NCI-H2196 treated with DMSO at 0.1 percent for 48 hours (cell line): ENCODE measurements around the gene GAP43.
A peak's percentile ranks its signal among the peaks of the same experiment; 100 is the strongest.

ENCODE experiments used
- DNase-seq: peaks from one replicate; lab custom pipeline; 2025; ENCODE audit not compliant: unreplicated experiment; lab: John Stamatoyannopoulos, UW

GAP43 gene

GRCh38 chr3:115623044-115623868, at the start of gene GAP43:
TSS of gene GAP43 (plus strand) at chr3:115623510. CDS start at chr3:115623690, 180 bp downstream.
- DNase-seq = no peak

GRCh38 chr3:115576325-115576875, 46.9 kb upstream of the GAP43 start:
- no peak for DNase-seq

GRCh38 chr3:115577000-115577399, 46.3 kb upstream of the GAP43 start:
- DNase-seq = no peak

GRCh38 chr3:115578331-115578730, 45.0 kb upstream of the GAP43 start:
- no peak for DNase-seq

- no peak for DNase-seq
Measured at GRCh38 chr3:115580566-115580965, 42.7 kb upstream of the GAP43 start.

- no peak for DNase-seq
Measured at GRCh38 chr3:115581362-115582135, 41.8 kb upstream of the GAP43 start.

- DNase-seq = no peak
Measured at GRCh38 chr3:115588201-115589115, 34.9 kb upstream of the GAP43 start.

GRCh38 chr3:115590873-115591272, 32.4 kb upstream of the GAP43 start:
- no peak for DNase-seq

- no peak for DNase-seq
Measured at GRCh38 chr3:115595611-115596275, 27.6 kb upstream of the GAP43 start.

GRCh38 chr3:115598216-115598615, 25.1 kb upstream of the GAP43 start:
- DNase-seq = no peak

GRCh38 chr3:115602194-115602593, 21.1 kb upstream of the GAP43 start:
- DNase-seq = no peak

- DNase-seq = no peak
Measured at GRCh38 chr3:115611630-115612029, 11.7 kb upstream of the GAP43 start.

- DNase-seq = peak; percentile 65
Measured at GRCh38 chr3:115615001-115615814, 8.1 kb upstream of the GAP43 start.

- no peak for DNase-seq
Measured at GRCh38 chr3:115616461-115616860, 6.8 kb upstream of the GAP43 start.

GRCh38 chr3:115617591-115617990, 5.7 kb upstream of the GAP43 start:
- DNase-seq = no peak

- no peak for DNase-seq
Measured at GRCh38 chr3:115624029-115624741, 875 bp downstream of the GAP43 start.

- no peak for DNase-seq
Measured at GRCh38 chr3:115624901-115625300, 1.6 kb downstream of the GAP43 start.

GRCh38 chr3:115626006-115626409, 2.7 kb downstream of the GAP43 start:
- no peak for DNase-seq

GRCh38 chr3:115626721-115627120, 3.4 kb downstream of the GAP43 start:
- no peak for DNase-seq
